A549 (cell line): ENCODE measurements around the gene MYO18A. TPM values are rescaled to one million over a fixed set of nuclear protein-coding genes. Genes with fewer than 3 reads are reported as not detected.

Source experiments
- ATAC-seq, 2 experiments: fragments of 200-7000 bp in 1 of 2; fragments of >200 bp in 1 of 2; cut with Nextera tagmentation in 1 of 2; cut with Tn5 transposase in 1 of 2; 3 replicates each; pipeline versions ENCODE4 v1.8.0 to v1.9.1; 2018 to 2020; ENCODE audit warnings: mild to moderate bottlenecking in 1 of 2, moderate library complexity in 1 of 2
- CTCF ChIA-PET: fragments of 300-600 bp; sonication (Branson Sonifier 250); formaldehyde crosslinking; extraction: SDS; loops from one replicate; lab custom pipeline; 2021; ENCODE audit warnings: antibody characterized with exemption, inconsistent platforms; lab: Yijun Ruan, JAX
- POLR2A ChIA-PET: fragments of 350-600 bp; formaldehyde crosslinking; extraction: SDS; loops from one replicate; lab custom pipeline; 2021; ENCODE audit warnings: antibody characterized with exemption, inconsistent platforms; lab: Yijun Ruan, JAX
- DNase-seq, 2 experiments: peaks; one replicate each; pipeline versions ENCODE4 v3.0.0 to v3.0.0-alpha.2; 2011 to 2016; ENCODE audit warnings: low read depth in 1 of 2, low spot score in 1 of 2
- FAIRE-seq: peaks from 2 replicates; lab custom pipeline; 2011; peaks lifted over from hg19 to GRCh38; lab: Jason Lieb, UNC
- H3K27ac ChIP-seq, 2 experiments: fragments of >200 bp; sonication (Bioruptor Twin); formaldehyde crosslinking; 3 replicates each; pipeline ENCODE4 v1.5.1; 2016 to 2017
- H3K4me1 ChIP-seq: fragments of >200 bp; sonication (Bioruptor Twin); formaldehyde crosslinking; 3 replicates; pipeline ENCODE4 v1.6.1; 2016
- H3K4me2 ChIP-seq: fragments of >200 bp; sonication (Bioruptor Twin); formaldehyde crosslinking; 3 replicates; pipeline ENCODE4 v1.6.1; 2016
- H3K4me3 ChIP-seq: fragments of >200 bp; sonication (Bioruptor Twin); formaldehyde crosslinking; 3 replicates; pipeline ENCODE4 v1.5.1; 2016
- H3K9me3 ChIP-seq: fragments of >200 bp; sonication (Bioruptor Twin); formaldehyde crosslinking; 3 replicates; pipeline ENCODE4 v1.6.1; 2016
- BHLHE40 ChIP-seq: IDR thresholded peaks from 2 replicates; pipeline ENCODE4 v1.6.1; 2012; ENCODE audit warnings: low read depth, low read length, inconsistent platforms
- CBX2 ChIP-seq: fragments of 200-600 bp; sonication (generic); IDR thresholded peaks from 2 replicates; pipeline ENCODE4 v1.6.1; 2016; ENCODE audit warnings: low read depth, mild to moderate bottlenecking, borderline replicate concordance
- CHD4 ChIP-seq: fragments of 200-600 bp; sonication (generic); IDR thresholded peaks from 2 replicates; pipeline ENCODE4 v1.6.1; 2016; ENCODE audit warnings: antibody characterized with exemption, mild to moderate bottlenecking, borderline replicate concordance
- EHMT2 ChIP-seq: fragments of 200-600 bp; sonication (generic); IDR thresholded peaks from 2 replicates; pipeline ENCODE4 v1.6.1; 2016; ENCODE audit warnings: antibody characterized with exemption, low read depth, mild to moderate bottlenecking, moderate library complexity
- ESRRA ChIP-seq: fragments of 150-350 bp; IDR thresholded peaks from 2 replicates; pipeline ENCODE4 v1.6.1; 2014; ENCODE audit warnings: mild to moderate bottlenecking, low read length, borderline replicate concordance
- FOSB ChIP-seq: fragments of 250-450 bp; sonication (Bioruptor Pico); IDR thresholded peaks from 2 replicates; pipeline ENCODE4 v1.5.0; 2020; ENCODE audit warnings: mild to moderate bottlenecking, moderate library complexity
- FOSL2 ChIP-seq, 2 experiments: fragments of 450-650 bp in 1 of 2; fragments of >200 bp in 1 of 2; sonication (Bioruptor Twin) in 1 of 2; formaldehyde crosslinking; IDR thresholded peaks; 2 replicates each; pipeline versions ENCODE4 v1.5.0 to v1.6.1; 2016 to 2020; ENCODE audit warnings: mild to moderate bottlenecking in 1 of 2, moderate library complexity in 1 of 2
- HDAC2 ChIP-seq: fragments of 200-600 bp; sonication (generic); IDR thresholded peaks from 2 replicates; pipeline ENCODE4 v1.6.1; 2016
- HOXA7 ChIP-seq: fragments of 250-450 bp; sonication (Bioruptor Pico); IDR thresholded peaks from 2 replicates; pipeline ENCODE4 v1.5.0; 2020; ENCODE audit warnings: mild to moderate bottlenecking, moderate library complexity
- JUN ChIP-seq, 2 experiments: fragments of >200 bp; sonication (Bioruptor Twin); formaldehyde crosslinking; IDR thresholded peaks; 2 replicates in 1 of 2; 3 replicates in 1 of 2; pipeline ENCODE4 v1.6.1; 2016 to 2017
- KDM1A ChIP-seq: fragments of 200-600 bp; sonication (generic); IDR thresholded peaks from 2 replicates; pipeline ENCODE4 v1.6.1; 2016; ENCODE audit warnings: low read depth, mild to moderate bottlenecking
- MAFK ChIP-seq: fragments of 450-650 bp; IDR thresholded peaks from 2 replicates; pipeline ENCODE4 v1.6.1; 2014; ENCODE audit not compliant: partially characterized antibody
- MAZ ChIP-seq: fragments of 150-350 bp; IDR thresholded peaks from 2 replicates; pipeline ENCODE4 v1.6.1; 2014; ENCODE audit warnings: antibody characterized with exemption, low read depth, low read length, borderline replicate concordance
- POLR2AphosphoS2 ChIP-seq: conservative IDR thresholded peaks from 2 replicates; pipeline ENCODE4 v1.6.1; 2012; ENCODE audit warnings: low read length, improper control_type of control experiment, inconsistent platforms
- RAD21 ChIP-seq, 2 experiments: fragments of >200 bp in 1 of 2; sonication (Bioruptor Twin) in 1 of 2; formaldehyde crosslinking in 1 of 2; IDR thresholded peaks in 1 of 2; conservative IDR thresholded peaks in 1 of 2; 2 replicates in 1 of 2; 3 replicates in 1 of 2; pipeline ENCODE4 v1.6.1; 2012 to 2018; ENCODE audit warnings: inconsistent platforms in 1 of 2
- RARB ChIP-seq: fragments of 250-450 bp; sonication (Bioruptor Pico); IDR thresholded peaks from 2 replicates; pipeline ENCODE4 v1.8.0; 2021; ENCODE audit warnings: mild to moderate bottlenecking, moderate library complexity
- SREBF2 ChIP-seq: fragments of 450-650 bp; IDR thresholded peaks from 2 replicates; pipeline ENCODE4 v1.6.1; 2014; ENCODE audit warnings: mild to moderate bottlenecking, moderate library complexity
- TFCP2L1 ChIP-seq: fragments of 250-450 bp; sonication (Bioruptor Pico); IDR thresholded peaks from 2 replicates; pipeline ENCODE4 v1.5.0; 2021; ENCODE audit warnings: mild to moderate bottlenecking
- ZC3H11A ChIP-seq: fragments of 450-650 bp; IDR thresholded peaks from 2 replicates; pipeline ENCODE4 v1.6.1; 2014; ENCODE audit warnings: antibody characterized with exemption, mild to moderate bottlenecking
- ZNF302 ChIP-seq: fragments of 250-450 bp; sonication (Bioruptor Pico); IDR thresholded peaks from 2 replicates; pipeline ENCODE4 v1.9.0; 2021; ENCODE audit warnings: inconsistent platforms, mild to moderate bottlenecking, moderate library complexity
- WGBS: methylation state at CpG from one replicate; pipeline ENCODE4 v1.1.6; 2017; ENCODE audit errors: missing lambda C conversion rate; 5-methylcytosine and 5-hydroxymethylcytosine counted together
- polyA plus RNA-seq, 4 experiments: library from polyadenylated mRNA; depleted of rRNA in 3 of 4; stranded (reverse); fragments of >200 nt; fragmentation: RNase III in 1 of 4; extraction: RNeasy Plus Mini Kit Qiagen cat#74134 plus additional on column Dnase treatment in 1 of 4; gene quantifications; 2 replicates in 3 of 4; 3 replicates in 1 of 4; pipeline ENCODE4 v1.2.3, GENCODE V29; 2011 to 2017
- TF ChIP-seq, protein P1 (sequence below): fragments of 250-450 bp; sonication (Bioruptor Pico); IDR thresholded peaks from 2 replicates; pipeline ENCODE4 v1.5.0; 2020; ENCODE audit warnings: low read depth, mild to moderate bottlenecking, moderate library complexity
- TF ChIP-seq, protein P2 (sequence below): IDR thresholded peaks from 2 replicates; pipeline ENCODE4 v1.6.1; 2012; ENCODE audit warnings: low read depth, borderline replicate concordance
- TF ChIP-seq, protein P3 (sequence below): fragments of 150-350 bp; IDR thresholded peaks from 2 replicates; pipeline ENCODE4 v1.6.1; 2014; ENCODE audit warnings: low read depth, mild to moderate bottlenecking, low read length
- TF ChIP-seq, protein P4 (sequence below): IDR thresholded peaks from 2 replicates; pipeline ENCODE4 v1.6.1; 2012

Gene MYO18A
- polyA plus RNA-seq, 2 of the 4 experiments (the other 2 are of a cell fraction), result 12.3 to 28.4 TPM

DNA sequence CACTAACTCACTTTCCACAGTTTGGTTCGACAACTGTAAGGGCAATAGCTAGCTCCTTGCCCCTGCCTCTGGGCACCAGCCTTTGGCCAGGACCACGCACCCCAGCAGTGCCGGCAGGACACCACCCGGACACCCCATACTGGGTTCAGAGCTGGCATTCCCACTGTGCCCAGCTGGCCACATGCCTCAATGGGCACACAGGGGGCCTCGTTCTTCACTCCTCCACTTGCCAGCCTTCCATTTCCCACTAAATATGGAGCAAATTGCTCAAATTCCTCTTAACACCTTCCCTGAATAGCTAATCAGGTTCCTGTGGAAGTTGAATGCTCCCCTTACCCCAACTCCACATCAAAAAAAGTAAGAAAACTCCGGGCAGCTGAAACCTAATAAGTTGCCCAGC is 84.8 kb downstream of the MYO18A start:
- FAIRE-seq, result no peak
- ChIA-PET CTCF (interaction anchor here (0.6 to 1.1 kb wide), 3 partner anchors 124 to 355 kb away, joined by 3 to 4 read pairs (median 3); no protein-coding TSS in a partner anchor), POLR2A (no interaction called here)
- Histone ChIP-seq H3K4me2 (no peak overlapping the region), H3K27ac (no peak overlapping the region), H3K4me3 (no peak overlapping the region), H3K4me1 (no peaks in the 10 kb centered on the region), H3K9me3 (no peaks in the 10 kb centered on the region)
- no peak for ATAC-seq
- WGBS, result 94% methylated on average over 6 of the region's 6 CpGs
- TF ChIP-seq KDM1A (no peak), MAFK (no peak), RARB (CRISPR knock-in tag) (no peak), CHD4 (no peak), JUN (IDR thresholded peaks at IDR 0.05) (no peak), HOXA7 (no peak), ESRRA (no peak), EHMT2 (no peak)
- TF ChIP-seq, protein P1, sequence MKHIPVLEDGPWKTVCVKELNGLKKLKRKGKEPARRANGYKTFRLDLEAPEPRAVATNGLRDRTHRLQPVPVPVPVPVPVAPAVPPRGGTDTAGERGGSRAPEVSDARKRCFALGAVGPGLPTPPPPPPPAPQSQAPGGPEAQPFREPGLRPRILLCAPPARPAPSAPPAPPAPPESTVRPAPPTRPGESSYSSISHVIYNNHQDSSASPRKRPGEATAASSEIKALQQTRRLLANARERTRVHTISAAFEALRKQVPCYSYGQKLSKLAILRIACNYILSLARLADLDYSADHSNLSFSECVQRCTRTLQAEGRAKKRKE (CRISPR knock-in tag), result no peak
- DNase-seq, result no peak

DNA sequence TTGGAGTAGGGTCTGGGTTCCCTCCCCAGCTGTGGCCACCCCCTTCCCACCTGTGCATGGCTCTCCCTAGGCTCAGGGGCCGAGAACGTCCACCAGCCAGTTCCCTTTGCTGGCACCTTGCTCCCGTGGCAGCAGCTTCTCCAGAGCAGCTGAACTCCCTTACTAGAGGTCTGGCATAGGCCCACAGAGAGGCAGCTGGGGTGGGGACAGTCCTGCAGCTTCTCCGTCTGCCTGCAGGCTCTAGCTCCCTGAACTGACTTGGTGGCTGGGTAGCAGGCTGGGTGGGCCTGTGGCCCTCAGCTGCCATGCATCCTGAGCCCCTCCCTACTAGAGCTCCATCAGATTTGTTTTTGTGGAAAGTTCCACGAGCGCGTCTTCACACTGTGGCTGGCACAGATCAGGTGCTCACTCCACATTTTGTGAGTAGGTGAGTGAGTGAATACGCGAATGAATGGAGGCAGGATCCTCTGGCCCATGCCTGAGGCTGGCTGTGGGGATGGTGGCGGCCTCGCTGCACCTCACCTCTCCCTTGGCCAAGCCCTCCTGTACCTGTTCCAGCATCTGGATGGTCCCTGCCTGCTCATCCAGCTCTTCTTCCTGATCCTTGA is 86.0 kb downstream of the MYO18A start:
- 89% methylated on average over 10 of the region's 11 CpGs for WGBS
- Histone ChIP-seq H3K4me3 (no peak overlapping the region), H3K4me2 (no peak overlapping the region), H3K9me3 (no peaks in the 10 kb centered on the region), H3K27ac (no peak overlapping the region), H3K4me1 (no peaks in the 10 kb centered on the region)
- no peak for TF ChIP-seq HDAC2
- no peak for TF ChIP-seq SREBF2
- TF ChIP-seq FOSL2 (IDR thresholded peaks at IDR 0.05), result no peak
- TF ChIP-seq FOSL2 (CRISPR knock-in tag; IDR thresholded peaks at IDR 0.05), result no peak
- no peak for TF ChIP-seq CHD4
- TF ChIP-seq FOSB (CRISPR knock-in tag), result no peak
- no peak for TF ChIP-seq BHLHE40
- no peak for TF ChIP-seq ZC3H11A
- TF ChIP-seq CBX2, result no peak
- POLR2A ChIA-PET, result no interaction called here
- CTCF ChIA-PET, result no interaction called here
- FAIRE-seq (no peak), DNase-seq (no peak), ATAC-seq (no peak)

DNA sequence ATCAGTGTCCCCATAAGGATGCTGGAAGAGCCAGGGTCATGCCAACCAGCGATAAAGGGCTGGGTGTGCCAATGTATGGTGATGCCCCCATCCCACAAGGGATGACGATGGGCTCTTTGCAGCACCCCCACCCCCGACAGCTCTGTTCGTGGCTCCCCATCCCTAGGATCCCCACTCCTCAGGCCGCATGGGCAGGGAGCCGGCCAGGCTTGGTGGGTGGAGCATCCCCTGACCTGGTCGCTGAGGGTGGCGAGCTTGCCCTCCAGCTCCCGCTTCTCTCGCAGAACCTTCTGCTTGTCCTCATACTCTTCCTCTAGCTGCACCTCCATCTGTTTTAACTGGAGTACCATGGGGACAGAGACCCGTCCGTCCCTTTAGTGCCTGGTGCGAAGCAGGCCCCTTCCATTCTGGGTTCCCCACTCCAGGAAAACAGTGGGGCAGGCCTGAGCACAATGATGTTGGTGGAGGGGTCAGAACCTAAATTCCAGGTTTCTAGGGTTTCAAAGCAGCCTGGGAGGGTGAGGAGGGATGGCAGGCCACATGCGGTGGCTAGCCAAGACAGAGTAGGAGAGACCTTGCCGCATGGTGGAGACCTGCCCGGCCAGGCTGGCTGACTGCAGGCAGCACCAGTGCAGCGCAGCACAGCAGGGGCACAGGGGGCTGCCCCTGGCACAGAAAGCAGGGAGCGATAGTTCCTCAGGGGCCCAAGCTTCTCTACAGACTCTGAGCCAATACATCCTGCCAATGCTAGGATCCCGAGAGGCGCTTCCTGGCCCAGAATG is 86.9 kb downstream of the MYO18A start:
- CTCF ChIA-PET, result interaction anchor here (0.7 to 3.9 kb wide), 2 partner anchors 74 to 128 kb away, joined by 3 to 25 read pairs; no protein-coding TSS in a partner anchor
- POLR2A ChIA-PET, result no interaction called here

More for the DNA sequence above, 86.9 kb downstream of the MYO18A start:
- H3K4me1 ChIP-seq, result no peaks in the 10 kb centered on the region
- H3K4me2 ChIP-seq, result no peak overlapping the region
- DNase-seq (no peak), ATAC-seq (no peak), FAIRE-seq (no peak)
- 94% methylated on average over 20 of the region's 20 CpGs for WGBS
- H3K27ac ChIP-seq, result no peak overlapping the region
- TF ChIP-seq HDAC2 (no peak), TFCP2L1 (CRISPR knock-in tag) (no peak), HOXA7 (no peak), MAZ (no peak), RAD21 (conservative IDR thresholded peaks at IDR 0.05 in 1 of 2, IDR thresholded peaks at IDR 0.05 in 1 of 2) (no peak), FOSB (CRISPR knock-in tag) (no peak), POLR2AphosphoS2 (no peak), ZNF302 (CRISPR knock-in tag) (no peak)
- TF ChIP-seq, protein P2, sequence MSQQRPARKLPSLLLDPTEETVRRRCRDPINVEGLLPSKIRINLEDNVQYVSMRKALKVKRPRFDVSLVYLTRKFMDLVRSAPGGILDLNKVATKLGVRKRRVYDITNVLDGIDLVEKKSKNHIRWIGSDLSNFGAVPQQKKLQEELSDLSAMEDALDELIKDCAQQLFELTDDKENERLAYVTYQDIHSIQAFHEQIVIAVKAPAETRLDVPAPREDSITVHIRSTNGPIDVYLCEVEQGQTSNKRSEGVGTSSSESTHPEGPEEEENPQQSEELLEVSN, result no peak
- TF ChIP-seq, protein P3, sequence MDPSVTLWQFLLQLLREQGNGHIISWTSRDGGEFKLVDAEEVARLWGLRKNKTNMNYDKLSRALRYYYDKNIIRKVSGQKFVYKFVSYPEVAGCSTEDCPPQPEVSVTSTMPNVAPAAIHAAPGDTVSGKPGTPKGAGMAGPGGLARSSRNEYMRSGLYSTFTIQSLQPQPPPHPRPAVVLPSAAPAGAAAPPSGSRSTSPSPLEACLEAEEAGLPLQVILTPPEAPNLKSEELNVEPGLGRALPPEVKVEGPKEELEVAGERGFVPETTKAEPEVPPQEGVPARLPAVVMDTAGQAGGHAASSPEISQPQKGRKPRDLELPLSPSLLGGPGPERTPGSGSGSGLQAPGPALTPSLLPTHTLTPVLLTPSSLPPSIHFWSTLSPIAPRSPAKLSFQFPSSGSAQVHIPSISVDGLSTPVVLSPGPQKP, result no peak
- TF ChIP-seq, protein P4, sequence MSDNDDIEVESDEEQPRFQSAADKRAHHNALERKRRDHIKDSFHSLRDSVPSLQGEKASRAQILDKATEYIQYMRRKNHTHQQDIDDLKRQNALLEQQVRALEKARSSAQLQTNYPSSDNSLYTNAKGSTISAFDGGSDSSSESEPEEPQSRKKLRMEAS, result no peak
- TF ChIP-seq, all 56 proteins: peak for 0
- Histone ChIP-seq H3K9me3 (no peaks in the 10 kb centered on the region), H3K4me3 (no peak overlapping the region)
